ENCODE measurements around the gene ITGAL. TPM values are rescaled to one million over a fixed set of nuclear protein-coding genes. Genes with fewer than 3 reads are reported as not detected.

The ITGAL gene
- total and polyA plus RNA-seq, 3 donors from 2014 or later, result 2.8 to 6.7 (median 5.0) TPM

DNA sequence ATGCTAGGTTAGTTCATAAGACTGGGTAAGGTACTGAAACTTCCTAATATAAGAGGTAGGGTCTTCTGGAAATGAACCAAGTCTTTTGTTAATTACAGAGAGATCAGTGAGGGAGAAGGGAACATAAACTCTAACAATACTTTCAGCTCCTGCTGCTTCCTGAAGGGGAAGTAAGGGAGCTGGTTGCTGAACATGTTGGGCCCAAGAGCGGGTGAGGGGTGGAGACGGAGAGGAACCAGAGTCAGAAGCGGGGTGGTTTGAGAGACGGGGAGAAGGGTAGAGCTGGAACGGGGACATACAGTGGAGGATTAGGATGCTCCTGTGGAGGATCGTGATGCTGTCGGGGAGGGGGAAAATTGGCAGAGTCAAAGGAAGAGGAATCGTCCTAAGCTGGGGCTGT is 73.6 kb downstream of the ITGAL start:
- no peaks in the 10 kb centered on the region for H3K4me1 ChIP-seq
- no peak for DNase-seq
- H3K27me3 ChIP-seq, result no peaks in the 10 kb centered on the region
- H3K4me3 ChIP-seq, result no peak overlapping the region
- 88% methylated on average over 8 of the region's 8 CpGs for WGBS, 2 donors
- no peak overlapping the region for H3K27ac ChIP-seq
- H3K9me3 ChIP-seq, result no peaks in the 10 kb centered on the region
- H3K36me3 ChIP-seq (ENCODE audit: low read depth, missing control alignments), result no peaks in the 10 kb centered on the region
- TF ChIP-seq, protein P1, sequence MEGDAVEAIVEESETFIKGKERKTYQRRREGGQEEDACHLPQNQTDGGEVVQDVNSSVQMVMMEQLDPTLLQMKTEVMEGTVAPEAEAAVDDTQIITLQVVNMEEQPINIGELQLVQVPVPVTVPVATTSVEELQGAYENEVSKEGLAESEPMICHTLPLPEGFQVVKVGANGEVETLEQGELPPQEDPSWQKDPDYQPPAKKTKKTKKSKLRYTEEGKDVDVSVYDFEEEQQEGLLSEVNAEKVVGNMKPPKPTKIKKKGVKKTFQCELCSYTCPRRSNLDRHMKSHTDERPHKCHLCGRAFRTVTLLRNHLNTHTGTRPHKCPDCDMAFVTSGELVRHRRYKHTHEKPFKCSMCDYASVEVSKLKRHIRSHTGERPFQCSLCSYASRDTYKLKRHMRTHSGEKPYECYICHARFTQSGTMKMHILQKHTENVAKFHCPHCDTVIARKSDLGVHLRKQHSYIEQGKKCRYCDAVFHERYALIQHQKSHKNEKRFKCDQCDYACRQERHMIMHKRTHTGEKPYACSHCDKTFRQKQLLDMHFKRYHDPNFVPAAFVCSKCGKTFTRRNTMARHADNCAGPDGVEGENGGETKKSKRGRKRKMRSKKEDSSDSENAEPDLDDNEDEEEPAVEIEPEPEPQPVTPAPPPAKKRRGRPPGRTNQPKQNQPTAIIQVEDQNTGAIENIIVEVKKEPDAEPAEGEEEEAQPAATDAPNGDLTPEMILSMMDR (IDR thresholded peaks at IDR 0.05), result no peak
- TF ChIP-seq POLR2A (IDR thresholded peaks at IDR 0.05), result no peak
- intact Hi-C loops (cut with DNase I; ENCODE audit: low total_unique reads), result no loop called here

DNA sequence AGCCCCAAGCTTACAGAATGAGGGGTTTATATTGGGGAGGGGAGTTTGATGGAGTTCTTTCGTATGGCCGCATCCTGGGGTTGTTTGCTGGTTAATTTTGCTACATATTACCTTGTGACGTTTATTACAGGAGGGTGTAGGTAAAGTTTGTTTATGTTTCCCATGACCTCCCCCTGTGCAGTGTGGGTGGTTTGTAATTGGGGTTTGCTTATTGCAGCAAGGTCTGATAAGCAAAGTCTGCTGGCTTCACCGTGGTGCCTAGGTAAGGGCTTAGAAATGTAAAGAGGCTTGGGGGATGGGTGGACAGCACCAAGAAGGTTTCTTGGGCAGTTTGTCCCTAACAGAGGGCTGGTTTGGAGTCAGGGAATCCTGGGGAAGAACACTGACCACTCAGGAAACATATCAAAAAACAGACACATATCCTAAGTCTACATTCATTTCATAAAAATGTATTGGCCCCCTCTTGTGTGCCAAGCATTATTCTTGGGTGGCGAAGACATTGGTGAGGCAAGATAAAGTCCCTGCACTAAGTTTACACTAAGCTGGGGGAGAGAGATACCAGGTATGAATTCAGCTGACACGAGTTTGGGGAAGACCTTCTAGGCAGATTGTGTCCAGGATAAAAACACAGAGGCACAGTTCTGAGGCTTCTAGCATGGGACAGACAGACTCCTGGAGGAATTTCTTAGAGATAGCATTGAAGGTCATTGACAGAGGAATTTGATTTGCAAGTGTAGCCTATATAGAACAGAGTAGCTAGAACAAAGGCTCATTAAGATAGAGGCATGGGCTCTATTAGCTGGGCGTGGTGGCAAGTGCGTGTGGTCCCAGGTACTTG is 76.1 kb downstream of the ITGAL start:
- Histone ChIP-seq H3K36me3 (ENCODE audit: low read depth, missing control alignments) (no peaks in the 10 kb centered on the region), H3K9me3 (no peaks in the 10 kb centered on the region), H3K27ac (peak overlapping the region; percentile 3 to 40), H3K27me3 (no peaks in the 10 kb centered on the region), H3K4me1 (no peaks in the 10 kb centered on the region), H3K4me3 (no peak overlapping the region)
- WGBS, 2 donors, result 62 to 71% methylated on average over 8 of the region's 8 CpGs
- no peak for DNase-seq
- intact Hi-C loops (cut with DNase I; ENCODE audit: low total_unique reads), result no loop called here
- TF ChIP-seq, protein P1 (IDR thresholded peaks at IDR 0.05), result no peak
- no peak for TF ChIP-seq POLR2A (IDR thresholded peaks at IDR 0.05)

DNA sequence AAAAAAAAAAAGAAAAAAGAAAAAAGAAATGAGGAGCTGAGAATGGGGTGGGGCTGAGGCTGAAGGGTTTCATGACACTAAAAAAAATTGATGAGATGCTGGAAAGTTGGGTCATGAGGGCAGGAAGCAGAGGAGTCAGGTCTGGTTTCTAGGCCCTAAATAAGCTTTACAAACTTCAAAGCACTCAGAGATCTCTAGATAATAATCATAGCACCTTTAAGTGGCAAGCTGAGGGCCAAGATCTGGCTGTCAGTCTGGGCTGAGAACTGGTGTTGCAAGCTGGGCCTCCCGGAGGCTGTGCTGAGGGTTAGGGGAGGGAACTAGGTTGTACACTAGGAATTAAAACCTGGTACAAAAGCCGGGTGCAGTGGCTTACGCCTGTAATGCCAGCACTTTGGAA is 79.2 kb downstream of the ITGAL start:
- intact Hi-C loops (cut with DNase I; ENCODE audit: low total_unique reads), result no loop called here
- Histone ChIP-seq H3K27ac (no peak overlapping the region), H3K4me1 (peaks cover 2% of the 10 kb centered on the region), H3K27me3 (no peaks in the 10 kb centered on the region), H3K9me3 (no peaks in the 10 kb centered on the region), H3K4me3 (no peak overlapping the region), H3K36me3 (ENCODE audit: low read depth, missing control alignments) (no peaks in the 10 kb centered on the region)
- DNase-seq, result no peak
- TF ChIP-seq POLR2A (IDR thresholded peaks at IDR 0.05), result no peak
- TF ChIP-seq, protein P1 (IDR thresholded peaks at IDR 0.05), result no peak
- 76 to 81% methylated on average over 3 of the region's 3 CpGs for WGBS, 2 donors

DNA sequence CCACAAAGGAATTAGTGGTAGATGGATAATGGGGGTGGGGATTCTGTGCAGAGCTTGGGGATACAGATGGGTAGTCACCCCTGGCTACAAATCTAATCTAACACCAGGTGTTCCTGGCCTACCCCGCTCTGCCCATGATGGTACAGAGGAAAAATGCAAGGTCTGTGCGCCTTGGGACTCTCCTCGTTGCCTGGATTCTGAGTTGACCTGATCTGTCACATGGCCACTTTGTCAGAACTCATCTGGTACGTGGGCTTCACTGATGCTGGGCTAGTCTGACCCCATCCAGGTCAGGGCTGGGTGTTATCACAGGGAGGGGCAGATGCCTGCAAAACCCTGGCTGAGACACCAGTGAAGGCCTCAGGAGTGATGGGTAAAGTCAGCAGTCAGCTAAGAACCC is 80.4 kb downstream of the ITGAL start:
- no peak overlapping the region for H3K27ac ChIP-seq
- H3K27me3 ChIP-seq, result no peaks in the 10 kb centered on the region
- intact Hi-C loops (cut with DNase I; ENCODE audit: low total_unique reads), result no loop called here
- TF ChIP-seq POLR2A (IDR thresholded peaks at IDR 0.05), result no peak
- TF ChIP-seq, protein P1 (IDR thresholded peaks at IDR 0.05), result no peak
- H3K9me3 ChIP-seq, result no peaks in the 10 kb centered on the region
- DNase-seq, result no peak
- peaks cover 10% of the 10 kb centered on the region for H3K4me1 ChIP-seq
- no peaks in the 10 kb centered on the region for H3K36me3 ChIP-seq (ENCODE audit: low read depth, missing control alignments)
- no peak overlapping the region for H3K4me3 ChIP-seq
- 77 to 79% methylated on average over 4 of the region's 4 CpGs for WGBS, 2 donors

All from testis (tissue), 3 donors.